Stimulated activated CD4-positive, alpha-beta T cell treated with anti-CD3 and anti-CD28 coated beads, TNF-alpha, amount 100 ng/mL, for 24 hours (primary cell): Measurements from ENCODE around the gene DNASE1.
"Not testable (repeated sequence)": the region's sequence is repeated elsewhere in the genome, so short reads cannot be mapped to it uniquely, and the experiment has no call there.

Experiments used
- DNase-seq, 3 experiments: peaks; one replicate each; pipeline ENCODE4 v3.0.0-alpha.2; 2020; ENCODE audit warnings: low read depth in 3 of 3

The DNASE1 gene

GRCh38 chr16:3640632-3641501 is 13.6 kb upstream of the DNASE1 start:
- no peak for DNase-seq

DNA sequence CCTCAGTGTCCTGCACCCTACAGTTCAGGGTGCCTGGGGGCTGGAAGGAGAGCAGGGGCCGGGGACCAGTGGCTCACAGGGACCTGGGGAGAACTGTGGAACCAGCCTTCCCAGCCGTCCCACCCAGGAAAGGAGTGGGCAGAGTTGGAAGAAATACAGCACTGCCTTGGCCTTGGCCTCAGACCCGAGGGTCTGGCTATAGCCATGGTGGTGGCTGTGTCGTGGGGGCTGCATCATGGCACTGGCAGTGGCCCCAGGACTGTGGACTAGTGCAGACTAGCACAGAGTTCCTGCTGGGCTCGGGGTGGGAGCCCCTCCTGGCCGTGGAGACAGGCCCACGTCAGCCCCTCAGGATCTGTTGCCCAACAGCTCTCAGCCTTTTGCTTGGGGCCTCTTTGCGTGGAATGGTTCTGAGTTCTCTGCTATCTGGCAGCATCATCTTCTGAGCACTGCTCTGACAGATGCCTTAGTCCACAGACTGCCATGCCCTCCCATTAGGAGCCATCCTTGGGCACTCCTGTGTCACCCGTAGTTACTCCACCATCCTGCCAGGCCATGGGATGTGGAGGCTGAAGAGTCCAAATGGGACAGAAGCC is 12.6 kb upstream of the DNASE1 start:
- no peak for DNase-seq

DNA sequence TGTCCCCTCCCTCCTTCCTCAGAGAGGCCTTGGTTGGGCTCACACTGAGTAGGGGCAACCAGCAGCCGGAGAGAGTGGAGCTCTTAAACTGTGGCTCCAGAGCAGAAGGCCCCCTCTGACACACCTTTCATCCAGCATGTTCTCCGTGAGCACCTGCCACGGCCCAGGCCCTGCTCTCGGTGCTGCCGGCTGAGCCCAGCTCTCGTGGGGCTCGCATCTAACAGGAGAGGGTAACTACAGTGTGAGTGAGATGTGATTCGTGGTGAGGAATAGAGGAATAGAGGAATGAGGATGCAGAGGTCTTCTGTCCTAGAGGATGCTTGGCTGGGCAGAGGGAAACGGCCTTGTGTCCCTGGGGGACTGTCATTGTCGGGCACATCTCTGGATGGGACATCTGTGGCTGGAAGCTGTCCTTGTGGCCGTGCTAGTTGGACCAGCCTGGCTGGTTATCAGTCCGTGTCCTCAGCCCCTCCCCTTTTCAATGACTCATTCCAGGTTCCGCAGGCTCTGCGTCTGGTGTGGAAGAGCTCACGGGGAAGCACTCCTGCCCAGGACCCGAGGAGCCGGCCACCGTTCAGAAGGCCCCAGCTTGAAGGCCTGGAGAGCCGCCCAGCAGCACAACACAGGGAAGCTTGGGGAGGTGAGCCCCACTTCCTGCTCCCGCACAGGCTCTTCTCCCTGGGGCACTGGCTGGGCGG is 11.9 kb upstream of the DNASE1 start:
- DNase-seq = no peak

- DNase-seq = no peak
Measured at GRCh38 chr16:3643095-3643730, 11.3 kb upstream of the DNASE1 start.

DNA sequence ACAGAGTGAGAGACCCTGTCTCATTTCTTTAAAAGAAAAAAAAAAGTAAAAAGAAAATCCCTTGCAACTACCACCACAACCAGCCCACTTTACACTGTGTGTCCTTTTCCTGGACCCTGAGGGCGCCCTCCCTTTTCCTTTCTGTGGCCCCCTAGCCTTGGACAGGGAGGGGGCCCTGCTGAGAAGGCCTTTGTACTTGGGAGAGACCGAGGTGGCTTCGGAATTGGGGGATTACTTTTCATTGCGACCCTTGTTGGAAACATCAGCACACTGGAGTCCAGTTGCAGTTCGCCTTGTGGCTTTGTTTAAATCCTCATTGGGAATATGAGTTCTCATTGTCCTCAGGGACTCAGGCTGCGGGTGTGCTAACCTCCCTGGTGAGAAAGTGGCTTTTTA is 9.4 kb upstream of the DNASE1 start:
- DNase-seq = no peak

DNA sequence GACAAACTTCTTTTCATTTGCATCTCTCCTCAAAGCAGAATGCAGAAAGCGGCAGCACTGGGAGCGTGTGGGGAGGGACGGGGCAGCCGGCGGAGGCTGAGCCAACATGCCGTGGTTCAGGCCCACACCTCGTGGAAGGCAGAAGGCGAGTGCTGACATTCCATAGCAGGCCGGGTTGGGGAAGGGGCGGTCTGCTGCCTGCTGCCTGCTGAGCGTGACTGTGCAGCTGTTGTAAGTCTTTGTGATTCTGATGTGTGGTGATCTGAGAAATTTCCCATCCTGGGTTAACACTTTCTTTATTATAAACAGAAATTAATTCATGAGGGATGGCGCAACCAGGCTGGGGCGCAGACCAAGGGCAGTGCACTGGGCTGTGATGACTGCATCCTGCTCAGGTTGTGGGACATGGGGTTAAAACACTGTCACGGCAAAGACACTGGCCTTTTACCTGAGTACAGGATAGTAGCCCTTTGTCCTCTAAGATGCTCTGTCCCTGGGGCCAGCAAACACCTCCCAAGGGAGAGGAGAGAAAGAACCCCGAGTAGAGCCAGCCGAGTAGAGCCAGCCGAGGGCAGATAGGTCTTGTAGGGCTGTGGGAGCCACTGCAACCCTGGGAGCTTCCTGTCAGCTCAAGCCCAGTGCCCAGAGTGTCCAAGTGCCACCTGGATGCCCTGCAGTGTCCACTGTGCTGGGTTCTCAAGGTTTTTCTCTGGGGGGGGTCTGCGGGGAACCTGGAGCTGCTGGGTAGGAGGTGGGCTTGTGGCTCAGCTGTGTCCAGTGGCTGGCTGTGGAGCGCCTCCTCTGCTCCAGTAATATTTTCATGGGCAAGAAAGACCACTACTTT is 8.8 kb upstream of the DNASE1 start:
- no peak for DNase-seq

DNA sequence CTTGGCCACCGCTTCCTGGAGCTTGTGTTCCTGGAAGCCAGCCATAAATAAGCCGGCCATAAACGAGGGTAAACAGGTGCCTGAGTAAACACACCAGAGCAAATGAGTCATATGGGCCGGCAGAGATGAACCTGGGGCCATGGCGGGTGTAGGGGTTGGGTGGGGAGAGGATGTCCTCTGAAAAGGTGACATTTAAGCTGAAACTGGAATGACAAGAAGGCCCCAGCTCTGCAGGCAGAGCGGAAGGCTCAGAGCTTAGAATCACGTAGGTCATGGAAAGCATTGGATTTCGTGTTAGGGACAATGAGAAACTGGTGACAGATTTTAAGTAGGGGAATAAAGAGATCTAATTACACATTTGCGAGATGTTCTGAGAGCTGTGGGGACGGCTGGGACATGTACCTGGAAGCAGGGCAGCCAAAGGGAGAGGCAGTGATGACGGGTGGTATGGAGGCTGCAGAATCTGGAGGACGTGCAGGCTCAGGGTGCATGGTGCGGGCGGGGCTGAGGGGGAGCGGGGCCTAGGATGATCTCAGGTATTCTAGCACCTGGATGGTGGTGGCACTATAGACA is 8.1 kb upstream of the DNASE1 start:
- DNase-seq = no peak

DNA sequence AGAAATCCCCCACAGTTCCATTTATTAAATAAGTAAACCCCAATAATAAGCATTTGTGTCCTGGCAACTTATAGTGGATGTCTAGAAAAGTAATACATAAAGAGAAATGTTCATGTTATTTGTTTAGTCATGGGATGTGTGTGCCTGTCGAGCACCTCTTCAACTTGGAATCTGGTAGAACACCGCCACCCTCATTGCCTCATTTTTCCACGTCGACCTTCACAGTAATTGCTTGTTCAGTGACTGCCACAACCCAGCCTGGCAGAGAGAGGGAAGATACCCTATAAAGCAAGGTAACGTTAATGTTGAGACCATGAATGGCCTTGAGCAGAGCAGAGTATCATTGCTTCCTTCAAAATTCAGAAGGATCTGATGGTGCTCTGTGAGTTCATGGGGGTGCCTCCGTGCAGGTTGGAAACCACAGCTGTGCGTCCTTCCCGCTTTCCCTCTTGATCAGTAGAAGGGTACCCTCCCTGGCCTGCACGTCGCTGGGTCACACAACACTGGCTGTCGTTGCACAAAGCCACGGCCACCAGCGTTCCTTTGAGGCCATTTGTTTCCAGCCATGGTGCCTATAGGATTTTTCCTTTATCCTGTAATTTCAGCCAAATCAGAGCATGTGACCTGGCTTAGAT is 3.7 kb upstream of the DNASE1 start:
- no peak for DNase-seq

DNA sequence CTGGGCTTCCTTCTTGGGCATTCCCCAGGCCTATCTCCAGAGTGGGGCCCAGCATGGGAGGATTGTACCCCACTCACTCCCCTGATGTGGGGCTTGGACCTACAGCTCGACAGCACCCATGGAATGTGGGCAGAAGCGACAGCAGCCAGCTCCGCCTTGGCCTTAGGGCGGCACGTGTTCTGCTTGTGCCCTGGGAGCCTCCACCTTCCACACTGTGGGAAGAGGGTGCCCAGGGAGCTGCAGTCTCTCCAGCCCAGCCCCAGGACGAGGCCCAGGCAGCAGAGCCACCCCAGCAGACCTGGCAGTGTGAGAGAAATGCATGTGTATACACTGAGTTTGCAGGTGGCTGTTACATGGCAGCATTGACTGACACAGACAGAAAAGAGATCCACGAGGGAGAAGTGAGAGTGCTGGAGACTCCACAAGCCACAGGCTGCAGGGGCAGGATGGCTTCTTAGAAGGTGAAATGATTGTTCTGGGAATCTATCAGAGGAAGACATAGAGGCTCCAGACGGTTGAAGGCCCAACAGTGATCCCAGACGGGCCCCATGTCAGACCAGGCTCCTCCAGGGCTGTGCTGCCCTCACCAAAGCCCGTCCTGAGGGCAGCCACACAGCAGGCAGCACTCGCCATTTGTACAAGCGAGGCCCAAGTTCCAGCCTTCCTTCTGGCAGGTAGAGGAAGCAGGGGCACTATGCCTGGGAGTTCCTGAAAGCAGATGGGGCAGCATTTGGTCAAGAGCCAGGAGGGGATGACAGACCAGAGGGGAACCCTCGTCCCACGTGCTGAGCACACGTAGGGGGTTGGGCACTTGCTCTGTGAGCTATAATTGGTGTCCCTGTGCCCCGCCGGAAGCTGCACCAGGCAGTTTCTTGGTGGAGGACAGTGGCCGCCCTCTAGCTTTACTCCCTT is 2.8 kb upstream of the DNASE1 start:
- DNase-seq = no peak

DNA sequence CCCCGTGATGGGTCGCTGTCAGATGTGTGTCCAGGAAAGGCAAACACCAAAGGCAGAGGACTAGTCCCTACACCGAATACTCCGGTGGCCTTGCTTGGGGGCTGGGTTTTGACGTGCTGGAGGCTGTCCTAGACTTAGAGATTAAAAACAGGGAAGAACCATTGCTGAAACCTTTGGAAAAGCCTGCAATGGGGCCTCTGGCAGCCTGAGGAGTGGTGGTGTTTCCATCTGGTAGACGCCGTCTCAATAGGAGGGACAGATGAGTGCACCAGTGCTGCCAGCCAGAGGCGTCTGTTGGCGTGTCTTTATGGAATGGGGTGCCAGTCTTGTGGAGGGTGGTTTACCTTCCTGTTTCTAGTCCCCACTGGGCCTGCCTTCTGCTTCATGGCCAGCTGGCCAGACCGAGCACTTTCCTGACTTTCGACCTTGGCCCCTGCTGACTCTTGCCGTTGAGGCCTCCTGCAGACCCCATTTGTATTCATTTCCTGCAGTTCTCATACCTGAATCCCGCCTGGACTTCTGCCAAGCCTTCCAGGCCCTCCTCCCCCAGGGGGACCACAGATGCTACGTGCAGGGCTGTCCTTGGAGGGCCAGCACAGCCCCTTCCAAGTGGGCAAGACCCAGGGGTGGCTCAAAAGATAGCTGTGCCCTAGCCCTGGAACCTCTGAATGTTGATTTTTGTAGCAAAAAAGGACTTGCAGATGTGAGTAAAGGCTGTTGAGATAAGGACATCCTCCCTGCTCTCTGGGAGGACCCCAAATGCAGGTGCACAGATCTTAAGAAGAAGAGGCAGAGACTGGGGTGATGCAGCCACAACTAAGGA is 1.9 kb upstream of the DNASE1 start:
- no peak for DNase-seq

DNA sequence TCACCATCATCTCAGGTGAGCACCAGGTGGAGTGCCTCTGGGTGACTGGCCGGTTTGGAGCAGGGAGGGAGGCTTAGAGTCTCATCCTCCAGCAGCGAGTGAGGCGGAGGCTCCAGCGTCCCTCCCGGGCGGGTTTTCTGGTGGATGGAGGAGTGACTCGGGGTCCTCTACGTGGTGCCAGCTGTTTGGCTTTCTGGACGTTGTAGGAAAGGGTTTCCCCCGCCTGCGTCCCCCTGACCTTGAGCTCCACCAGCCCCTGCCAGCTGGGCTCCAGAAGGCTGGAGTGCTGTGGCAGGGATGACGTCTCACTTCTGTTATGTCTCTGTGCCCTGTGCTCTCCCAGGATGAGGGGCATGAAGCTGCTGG is 522 bp downstream of the DNASE1 start:
- DNase-seq = no peak

DNA sequence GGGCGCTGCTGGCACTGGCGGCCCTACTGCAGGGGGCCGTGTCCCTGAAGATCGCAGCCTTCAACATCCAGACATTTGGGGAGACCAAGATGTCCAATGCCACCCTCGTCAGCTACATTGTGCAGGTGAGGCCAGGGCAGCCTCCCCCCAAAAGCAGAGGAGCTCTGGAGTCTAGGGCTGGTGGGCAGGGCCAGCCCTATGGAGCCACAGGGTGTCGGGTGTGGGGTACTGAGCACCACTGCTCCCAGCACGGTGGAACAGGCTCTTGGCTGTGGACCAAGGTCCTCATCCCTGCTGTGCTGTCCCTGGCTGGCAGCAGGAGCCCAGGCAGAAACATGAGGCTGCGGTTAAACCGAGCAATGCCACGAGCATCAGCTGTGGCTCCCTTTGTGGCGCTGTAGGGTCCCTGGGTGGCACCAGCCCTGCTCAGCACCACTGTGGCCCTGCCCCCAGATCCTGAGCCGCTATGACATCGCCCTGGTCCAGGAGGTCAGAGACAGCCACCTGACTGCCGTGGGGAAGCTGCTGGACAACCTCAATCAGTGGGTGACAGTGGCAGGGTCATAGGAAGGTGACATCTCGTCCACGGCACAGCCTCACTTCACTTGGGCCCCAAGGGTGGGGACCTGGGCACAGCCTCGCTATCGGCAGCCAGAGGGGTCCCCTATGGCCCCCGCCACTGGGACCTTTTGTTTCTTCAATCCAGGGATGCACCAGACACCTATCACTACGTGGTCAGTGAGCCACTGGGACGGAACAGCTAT is 1.1 kb downstream of the DNASE1 start:
- no peak for DNase-seq

DNA sequence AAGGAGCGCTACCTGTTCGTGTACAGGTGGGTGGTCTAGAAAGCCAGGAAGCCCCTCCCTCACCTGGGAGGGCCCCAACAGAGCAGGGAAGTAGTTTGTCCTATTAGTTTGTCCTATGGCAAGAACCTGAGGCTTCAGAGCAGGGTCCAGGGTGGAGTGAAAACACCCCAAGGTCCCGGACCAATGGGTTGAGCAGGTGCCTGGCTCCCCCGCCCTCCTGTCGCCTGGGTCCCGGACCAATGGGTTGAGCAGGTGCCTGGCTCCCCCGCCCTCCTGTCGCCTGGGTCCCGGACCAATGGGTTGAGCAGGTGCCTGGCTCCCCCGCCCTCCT is 1.6 kb downstream of the DNASE1 start:
- DNase-seq = not testable (repeated sequence)

DNA sequence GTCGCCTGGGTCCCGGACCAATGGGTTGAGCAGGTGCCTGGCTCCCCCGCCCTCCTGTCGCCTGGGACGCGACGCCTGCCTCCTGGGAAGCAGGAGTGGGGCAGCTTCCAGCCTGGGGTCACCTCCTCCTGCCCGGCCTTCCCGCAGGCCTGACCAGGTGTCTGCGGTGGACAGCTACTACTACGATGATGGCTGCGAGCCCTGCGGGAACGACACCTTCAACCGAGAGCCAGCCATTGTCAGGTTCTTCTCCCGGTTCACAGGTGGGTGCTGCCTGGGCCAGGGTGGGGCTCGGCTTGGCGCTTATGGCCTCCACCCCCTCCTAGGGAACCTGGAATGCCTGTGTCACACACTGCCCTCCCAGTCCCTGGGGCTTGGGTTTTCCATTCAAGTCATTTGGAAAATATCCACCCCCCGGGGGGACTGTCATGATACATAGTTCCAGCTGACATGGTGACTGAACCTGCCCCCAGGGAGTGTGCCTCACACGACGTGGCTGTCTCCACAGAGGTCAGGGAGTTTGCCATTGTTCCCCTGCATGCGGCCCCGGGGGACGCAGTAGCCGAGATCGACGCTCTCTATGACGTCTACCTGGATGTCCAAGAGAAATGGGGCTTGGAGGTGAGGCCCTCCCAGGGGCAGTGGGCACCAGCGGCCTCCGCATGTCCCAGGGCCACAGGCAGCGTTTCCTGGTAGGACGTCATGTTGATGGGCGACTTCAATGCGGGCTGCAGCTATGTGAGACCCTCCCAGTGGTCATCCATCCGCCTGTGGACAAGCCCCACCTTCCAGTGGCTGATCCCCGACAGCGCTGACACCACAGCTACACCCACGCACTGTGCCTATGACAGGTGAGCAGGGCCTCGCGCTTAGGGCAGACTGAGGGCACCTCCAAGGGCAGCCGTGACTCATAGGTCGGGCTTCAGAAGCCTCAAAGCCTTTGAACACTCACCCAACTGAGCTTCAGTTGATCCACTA is 2.3 kb downstream of the DNASE1 start:
- peak in 1 of 3 experiments; percentile 40 for DNase-seq

DNA sequence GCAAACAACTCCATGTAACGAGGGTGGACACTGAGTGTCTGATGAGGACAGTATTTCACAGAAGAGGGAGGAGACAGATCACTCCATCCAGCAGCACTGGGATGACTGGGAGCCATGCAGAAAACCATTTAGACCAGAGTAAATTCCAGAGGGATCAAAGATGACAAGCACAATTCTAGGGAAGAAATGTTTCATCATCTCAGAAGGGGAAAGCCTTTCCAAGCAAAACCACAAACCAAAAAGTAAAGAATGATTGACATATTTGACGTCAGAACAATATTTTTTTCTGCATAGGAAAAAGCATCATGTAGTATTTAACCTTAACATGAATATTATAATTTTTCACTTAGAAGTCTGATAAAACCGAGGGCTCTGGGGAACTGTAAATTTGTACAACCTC is 4.8 kb downstream of the DNASE1 start:
- DNase-seq = no peak

- no peak for DNase-seq
Measured at GRCh38 chr16:3661311-3661710, 6.8 kb downstream of the DNASE1 start.

DNA sequence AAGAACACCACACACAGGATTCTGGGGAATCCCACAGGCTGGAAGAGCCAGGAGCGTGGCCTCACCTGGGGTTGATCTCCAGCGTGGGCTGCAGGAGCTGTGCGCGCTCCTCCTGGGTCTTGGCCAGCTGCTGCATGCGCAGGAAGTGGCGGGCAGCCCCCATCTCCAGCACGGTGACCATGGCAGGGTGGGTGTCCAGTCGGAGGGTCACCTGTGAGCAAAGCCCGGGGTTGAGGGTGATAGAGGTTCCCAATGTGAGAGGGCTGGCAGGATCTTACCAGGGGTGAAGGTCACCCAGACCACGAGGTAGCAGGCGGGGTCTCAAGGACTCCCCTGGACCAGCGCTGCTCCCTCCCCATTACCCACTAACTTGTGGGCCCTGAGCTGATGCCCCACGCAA is 7.4 kb downstream of the DNASE1 start:
- no peak for DNase-seq
